ENCODE results near the gene SPEG. TPM values are rescaled to one million over a fixed set of nuclear protein-coding genes. Genes with fewer than 3 reads are reported as not detected.

Gene SPEG
- total RNA-seq, 2 donors from 2014 or later, result 30.7 to 53.4 TPM

DNA sequence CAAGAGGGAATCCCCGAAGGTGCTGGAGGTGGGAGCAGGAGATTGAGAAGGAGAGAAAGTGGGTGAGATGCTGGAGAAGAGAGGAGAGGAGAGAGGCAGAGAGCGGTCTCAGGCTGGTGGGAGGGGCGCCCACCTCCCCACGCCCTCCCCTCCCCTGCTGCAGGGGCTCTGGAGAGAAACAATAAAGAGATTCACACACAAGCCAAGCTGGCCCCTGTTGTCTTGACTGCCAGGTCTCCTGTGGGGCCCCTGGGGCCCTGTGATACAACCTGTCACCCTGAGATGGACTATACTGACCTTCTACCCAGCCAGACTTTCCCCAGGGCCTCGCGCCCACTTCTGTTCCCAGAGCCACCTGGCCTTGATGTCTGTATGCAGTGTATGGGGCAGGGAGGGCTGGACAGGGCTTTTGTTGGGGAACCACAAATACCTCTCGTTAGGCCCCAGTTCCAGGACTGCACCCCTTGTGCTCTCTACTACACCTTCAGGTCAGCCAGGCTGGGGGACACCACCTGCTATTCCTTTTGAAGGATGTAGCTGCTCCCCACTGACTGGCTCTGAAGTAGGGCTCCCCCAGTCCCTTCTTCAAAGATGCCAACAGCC is 8.0 kb upstream of the SPEG start:
- Histone ChIP-seq H3K4me3 (no peak overlapping the region), H3K9me3 (no peaks in the 10 kb centered on the region), H3K27ac (no peak overlapping the region), H3K36me3 (no peaks in the 10 kb centered on the region), H3K4me1 (replicated peaks) (no peaks in the 10 kb centered on the region), H3K27me3 (replicated peaks; ENCODE audit: insufficient read depth) (no peaks in the 10 kb centered on the region)
- DNase-seq (ENCODE audit: low spot score), result no peak
- intact Hi-C loops (cut with DNase I), result no loop called here
- TF ChIP-seq POLR2A (IDR thresholded peaks at IDR 0.05), result no peak
- TF ChIP-seq POLR2AphosphoS5 (IDR thresholded peaks at IDR 0.05), result no peak
- TF ChIP-seq, protein P1, sequence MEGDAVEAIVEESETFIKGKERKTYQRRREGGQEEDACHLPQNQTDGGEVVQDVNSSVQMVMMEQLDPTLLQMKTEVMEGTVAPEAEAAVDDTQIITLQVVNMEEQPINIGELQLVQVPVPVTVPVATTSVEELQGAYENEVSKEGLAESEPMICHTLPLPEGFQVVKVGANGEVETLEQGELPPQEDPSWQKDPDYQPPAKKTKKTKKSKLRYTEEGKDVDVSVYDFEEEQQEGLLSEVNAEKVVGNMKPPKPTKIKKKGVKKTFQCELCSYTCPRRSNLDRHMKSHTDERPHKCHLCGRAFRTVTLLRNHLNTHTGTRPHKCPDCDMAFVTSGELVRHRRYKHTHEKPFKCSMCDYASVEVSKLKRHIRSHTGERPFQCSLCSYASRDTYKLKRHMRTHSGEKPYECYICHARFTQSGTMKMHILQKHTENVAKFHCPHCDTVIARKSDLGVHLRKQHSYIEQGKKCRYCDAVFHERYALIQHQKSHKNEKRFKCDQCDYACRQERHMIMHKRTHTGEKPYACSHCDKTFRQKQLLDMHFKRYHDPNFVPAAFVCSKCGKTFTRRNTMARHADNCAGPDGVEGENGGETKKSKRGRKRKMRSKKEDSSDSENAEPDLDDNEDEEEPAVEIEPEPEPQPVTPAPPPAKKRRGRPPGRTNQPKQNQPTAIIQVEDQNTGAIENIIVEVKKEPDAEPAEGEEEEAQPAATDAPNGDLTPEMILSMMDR (IDR thresholded peaks at IDR 0.05), result no peak
- whole genome bisulfite sequencing, result 90% methylated on average over 7 of the region's 7 CpGs

DNA sequence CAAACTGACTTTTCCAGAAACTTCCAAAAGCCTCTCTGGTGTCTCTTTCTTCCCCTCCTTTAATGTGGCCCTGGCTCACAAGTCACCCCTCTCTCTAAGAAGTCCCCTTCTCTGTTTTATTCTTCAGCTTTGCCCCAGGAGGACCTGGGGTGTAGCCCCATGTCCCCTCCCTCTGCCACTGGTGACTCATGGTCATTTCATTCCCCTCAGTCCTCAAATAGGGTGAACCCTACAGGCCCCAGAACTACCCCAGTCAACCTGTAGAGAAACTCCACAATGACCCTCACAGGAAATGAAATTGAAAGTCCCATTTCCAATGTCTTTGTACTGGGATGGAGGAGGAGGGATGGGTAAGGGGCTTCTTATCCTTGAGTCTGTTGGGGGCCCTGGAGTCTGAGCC is 6.2 kb upstream of the SPEG start:
- Histone ChIP-seq H3K4me1 (replicated peaks) (no peaks in the 10 kb centered on the region), H3K27me3 (replicated peaks; ENCODE audit: insufficient read depth) (no peaks in the 10 kb centered on the region), H3K4me3 (no peak overlapping the region), H3K27ac (no peak overlapping the region), H3K9me3 (no peaks in the 10 kb centered on the region), H3K36me3 (no peaks in the 10 kb centered on the region)
- TF ChIP-seq POLR2A (IDR thresholded peaks at IDR 0.05) (no peak), POLR2AphosphoS5 (IDR thresholded peaks at IDR 0.05) (no peak)
- TF ChIP-seq, protein P1 (IDR thresholded peaks at IDR 0.05), result no peak
- intact Hi-C loops (cut with DNase I), result no loop called here
- no peak for DNase-seq (ENCODE audit: low spot score)

DNA sequence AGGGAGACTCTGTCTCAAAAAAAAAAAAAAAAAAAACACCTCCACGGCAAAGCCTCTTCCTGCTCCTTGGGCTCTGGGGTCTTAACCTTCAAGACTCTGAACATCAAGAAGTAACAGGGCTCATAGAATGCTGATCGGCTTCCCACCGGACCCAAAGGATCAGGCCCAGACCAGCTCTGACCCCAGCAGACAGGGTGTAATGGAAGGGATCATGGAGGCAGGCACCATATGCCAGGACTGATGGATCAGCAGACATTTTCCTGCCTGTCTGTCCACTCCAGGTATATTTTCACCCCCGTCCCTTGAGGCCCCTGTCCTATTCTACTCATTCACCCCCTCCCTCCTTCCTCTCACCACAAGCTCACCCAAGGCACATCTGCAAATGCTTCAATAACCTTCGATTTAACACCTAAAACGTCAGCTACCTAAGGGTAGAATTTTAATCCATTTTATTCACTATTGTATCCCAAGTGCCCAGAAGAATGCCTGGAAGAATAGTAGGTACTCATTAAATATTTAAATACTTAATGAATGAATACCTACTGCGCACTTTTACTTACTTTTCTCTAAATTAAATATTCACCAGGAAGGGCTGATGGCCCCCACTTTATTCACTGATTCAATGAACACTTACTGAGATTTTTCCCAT is 4.6 kb upstream of the SPEG start:
- WGBS, result 91% methylated on average over 7 of the region's 7 CpGs
- intact Hi-C loops (cut with DNase I), result no loop called here
- no peak overlapping the region for H3K27ac ChIP-seq

DNA sequence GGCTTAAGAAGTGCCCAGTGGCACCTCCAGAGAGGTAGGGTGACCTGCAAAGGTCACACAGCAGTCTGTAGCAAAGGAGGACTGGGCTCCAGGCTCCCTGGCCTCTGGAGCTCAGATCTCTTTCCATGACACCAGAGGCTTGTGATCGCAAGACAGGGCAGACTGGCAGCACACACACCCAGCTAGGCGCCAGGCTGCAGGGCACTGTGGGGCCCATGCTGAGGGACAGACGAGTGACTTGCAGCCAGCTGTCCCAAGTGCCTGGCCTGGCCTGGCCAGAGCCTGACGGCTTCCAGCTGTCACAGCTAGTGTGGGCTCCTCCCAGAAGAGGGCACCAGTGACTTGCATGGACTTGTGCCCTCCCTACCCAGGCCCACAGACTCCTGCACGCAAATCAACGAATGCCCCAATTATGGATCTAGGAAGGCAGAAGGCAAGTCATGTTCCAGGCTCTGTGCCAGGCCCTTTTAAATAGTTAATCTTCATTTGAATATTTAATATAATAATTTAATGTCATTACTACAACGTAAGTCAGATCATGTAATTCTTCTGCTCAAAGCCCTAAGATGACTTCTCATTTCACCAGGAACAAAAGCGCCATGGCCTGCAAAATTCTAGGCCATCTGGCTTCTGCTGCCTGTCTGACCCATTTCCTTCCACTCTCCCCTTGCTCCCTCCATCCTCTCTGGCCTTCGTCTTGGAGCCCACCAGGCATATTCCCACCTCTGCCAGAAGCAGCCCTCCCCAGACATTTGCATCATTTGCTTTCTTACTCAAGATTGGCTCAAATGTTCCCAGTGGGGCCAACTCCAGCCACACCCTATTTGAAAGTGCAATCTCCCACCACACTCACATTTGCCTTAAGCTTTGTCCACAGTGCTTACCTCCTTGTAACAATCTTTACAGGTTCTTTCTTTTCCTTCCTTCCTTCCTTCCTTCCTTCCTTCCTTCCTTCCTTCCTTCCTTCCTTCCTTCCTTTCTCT is 3.7 kb upstream of the SPEG start:
- no peak for DNase-seq (ENCODE audit: low spot score)
- Histone ChIP-seq H3K27ac (no peak overlapping the region), H3K4me1 (replicated peaks) (no peaks in the 10 kb centered on the region), H3K27me3 (replicated peaks; ENCODE audit: insufficient read depth) (no peaks in the 10 kb centered on the region), H3K9me3 (no peaks in the 10 kb centered on the region), H3K36me3 (no peaks in the 10 kb centered on the region), H3K4me3 (no peak overlapping the region)
- TF ChIP-seq, protein P1 (IDR thresholded peaks at IDR 0.05), result peak in 3 of 4 experiments; percentile 8 to 50 (median 36)
- TF ChIP-seq POLR2AphosphoS5 (IDR thresholded peaks at IDR 0.05), result peak; percentile 16
- TF ChIP-seq POLR2A (IDR thresholded peaks at IDR 0.05), result no peak
- WGBS, result 41% methylated on average over 9 of the region's 9 CpGs
- intact Hi-C loops (cut with DNase I), result loop anchor here (1.0 kb wide), 1 partner anchor 26 kb away; no protein-coding TSS in a partner anchor

More for the DNA sequence above, 4.6 kb upstream of the SPEG start:
- DNase-seq (ENCODE audit: low spot score), result no peak
- no peaks in the 10 kb centered on the region for H3K4me1 ChIP-seq (replicated peaks)
- no peak overlapping the region for H3K4me3 ChIP-seq
- H3K36me3 ChIP-seq, result no peaks in the 10 kb centered on the region
- TF ChIP-seq POLR2AphosphoS5 (IDR thresholded peaks at IDR 0.05), result no peak
- TF ChIP-seq POLR2A (IDR thresholded peaks at IDR 0.05), result no peak
- TF ChIP-seq, protein P1 (IDR thresholded peaks at IDR 0.05), result no peak
- H3K9me3 ChIP-seq, result no peaks in the 10 kb centered on the region
- H3K27me3 ChIP-seq (replicated peaks; ENCODE audit: insufficient read depth), result no peaks in the 10 kb centered on the region

Data from prostate gland (tissue), 2 donors.